CD4-positive, alpha-beta T cell treated with Interleukin-12 subunit alpha and Interleukin-12 subunit beta, for 1 hour (primary cell): Measurements from ENCODE around the gene BORCS5.

Source experiments
- DNase-seq: peaks from one replicate; pipeline ENCODE4 v3.0.0-alpha.2; 2020

BORCS5 gene

DNA sequence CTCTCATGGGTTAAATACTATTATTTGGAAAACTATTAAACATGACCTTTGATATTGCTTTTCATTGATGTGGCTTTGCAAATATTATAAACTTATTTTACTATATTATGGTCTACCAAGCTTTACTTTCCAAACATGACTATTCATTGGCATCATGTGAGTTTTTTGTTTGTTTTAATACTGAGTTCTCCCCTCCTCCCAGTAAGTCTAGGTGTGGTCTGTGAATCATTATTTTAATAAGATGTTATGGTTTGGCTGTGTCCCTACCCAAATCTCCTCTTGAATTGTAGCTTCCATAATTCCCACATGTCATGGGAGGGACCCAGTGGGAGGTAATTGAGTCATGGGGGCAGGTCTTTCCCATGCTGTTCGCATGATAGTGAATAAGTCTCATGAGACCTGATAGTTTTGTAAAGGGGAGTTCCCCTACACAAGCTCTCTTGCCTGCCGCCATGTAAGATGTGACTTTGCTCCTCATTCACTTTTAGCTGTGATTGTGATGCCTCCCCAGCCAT, 80.0 kb downstream of the BORCS5 start:
- no peak for DNase-seq

DNA sequence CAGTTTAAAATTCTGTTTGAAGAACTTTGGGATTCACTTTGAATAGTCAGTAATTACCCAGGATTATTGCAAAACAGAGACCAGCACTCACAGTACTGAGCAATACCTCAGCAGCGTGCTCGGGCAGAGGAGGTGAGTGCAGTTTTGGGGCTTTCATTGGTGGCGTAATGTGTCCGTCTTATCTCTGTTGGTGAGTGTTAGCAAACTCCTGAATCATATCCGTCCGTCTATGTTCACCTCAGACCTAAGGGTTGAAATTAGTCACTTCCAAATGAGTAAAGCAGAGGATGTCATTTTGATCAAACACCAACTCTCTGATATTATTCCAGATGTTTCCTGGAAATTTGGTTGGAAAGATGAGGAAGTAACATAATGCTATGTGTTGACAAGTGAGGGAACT, 82.8 kb downstream of the BORCS5 start:
- DNase-seq = peak; percentile 66

DNA sequence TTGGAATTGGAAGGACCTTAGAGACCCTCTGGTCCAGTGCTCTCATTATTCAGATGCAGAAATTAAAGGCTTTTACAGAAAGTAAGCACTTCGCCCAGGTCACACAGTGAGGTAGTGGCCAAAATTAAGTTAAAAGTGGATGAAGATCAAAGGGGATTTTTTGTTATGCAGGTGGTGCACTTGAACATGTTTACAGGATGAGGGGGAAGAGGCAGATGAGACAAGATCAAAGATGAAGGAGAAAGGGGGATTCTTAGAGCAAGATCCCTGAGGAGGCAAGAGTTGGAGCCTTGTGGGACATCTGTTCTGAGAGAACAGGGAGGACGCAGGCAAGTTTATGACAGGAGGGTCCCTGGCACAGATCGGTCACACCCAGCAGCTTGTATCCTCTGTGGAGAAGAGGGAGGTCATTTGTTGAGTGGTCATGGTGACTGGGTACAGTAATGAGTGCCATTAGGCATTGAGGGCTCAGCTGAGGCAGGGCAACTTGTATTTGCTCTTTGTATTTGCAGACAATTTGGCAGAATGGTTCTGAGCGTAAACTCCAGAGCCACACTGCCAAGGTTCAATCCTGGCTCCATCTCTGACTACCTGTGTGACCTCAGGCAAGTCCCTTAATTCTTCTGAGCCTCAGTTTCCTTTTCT, 84.0 kb downstream of the BORCS5 start:
- peak; percentile 16 for DNase-seq

DNA sequence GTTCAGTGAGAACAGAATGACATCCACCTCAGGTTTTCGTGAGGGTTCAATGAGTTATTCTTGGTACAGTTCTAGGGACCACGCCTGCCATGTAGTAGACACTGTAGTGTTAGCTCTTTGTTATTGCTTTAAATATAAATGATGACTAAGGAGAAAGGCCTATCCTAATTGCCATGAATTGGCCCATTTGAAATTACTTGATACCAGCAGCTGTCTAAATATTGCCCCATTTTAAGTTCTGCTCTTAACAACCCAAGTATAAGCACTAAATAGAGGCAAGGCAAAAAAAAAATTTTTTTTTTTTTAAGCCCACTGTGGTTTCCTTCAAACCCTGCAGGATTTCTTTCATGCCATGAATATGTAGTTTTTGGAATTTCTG, 84.5 kb downstream of the BORCS5 start:
- no peak for DNase-seq

DNA sequence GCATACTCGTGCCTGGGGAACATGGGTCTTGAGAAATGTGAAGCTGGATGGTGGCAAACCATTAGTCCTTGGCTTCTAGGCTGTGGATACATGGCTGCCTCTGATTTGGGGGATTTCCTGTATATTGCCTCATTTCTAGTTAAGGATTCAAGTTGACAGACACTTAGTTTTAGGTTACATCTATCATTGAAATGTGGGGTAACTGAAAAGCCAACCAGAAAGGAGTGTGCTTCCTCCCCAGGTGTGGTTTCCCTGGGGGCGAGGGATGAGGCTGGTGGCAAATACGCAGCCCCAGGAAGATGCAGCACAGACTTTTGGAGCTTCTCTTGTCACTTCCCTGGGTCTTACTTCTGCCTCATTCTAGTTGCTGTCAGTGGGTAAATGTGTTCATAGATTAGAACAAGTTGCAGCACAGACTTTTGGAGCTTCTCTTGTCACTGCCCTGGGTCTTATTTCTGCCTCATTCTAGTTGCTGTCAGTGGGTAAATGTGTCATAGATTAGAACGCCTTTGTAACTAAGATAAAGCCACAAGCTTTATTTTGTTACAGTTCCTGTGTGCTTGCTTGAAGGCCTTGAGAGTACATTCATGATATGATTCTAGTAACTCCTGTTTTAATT, 85.1 kb downstream of the BORCS5 start:
- peak; percentile 77 for DNase-seq

DNA sequence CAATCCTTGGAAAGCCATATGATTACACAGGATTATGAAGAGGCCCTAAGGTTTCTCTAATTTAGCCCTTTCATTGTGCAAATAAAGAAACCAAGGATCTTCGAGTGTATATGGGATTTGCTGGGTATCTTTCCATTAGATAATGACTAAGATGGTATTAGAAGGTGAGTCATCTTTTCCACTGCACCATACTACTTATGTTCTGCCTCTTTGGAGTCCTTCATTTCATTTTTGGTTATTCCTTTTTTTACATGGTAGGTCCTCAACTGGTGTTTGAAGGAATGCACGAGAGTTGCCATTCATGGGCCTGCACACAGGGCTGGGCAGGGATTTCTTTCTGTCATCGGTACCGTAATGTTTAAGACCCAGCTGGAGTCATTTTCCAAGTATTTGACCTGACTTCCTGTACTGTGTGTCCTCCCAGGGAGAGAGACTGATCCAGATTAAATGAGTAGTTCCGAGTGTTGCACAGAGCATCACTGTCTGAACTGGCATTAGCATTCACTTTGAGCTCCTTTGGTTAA, 85.7 kb downstream of the BORCS5 start:
- no peak for DNase-seq

DNA sequence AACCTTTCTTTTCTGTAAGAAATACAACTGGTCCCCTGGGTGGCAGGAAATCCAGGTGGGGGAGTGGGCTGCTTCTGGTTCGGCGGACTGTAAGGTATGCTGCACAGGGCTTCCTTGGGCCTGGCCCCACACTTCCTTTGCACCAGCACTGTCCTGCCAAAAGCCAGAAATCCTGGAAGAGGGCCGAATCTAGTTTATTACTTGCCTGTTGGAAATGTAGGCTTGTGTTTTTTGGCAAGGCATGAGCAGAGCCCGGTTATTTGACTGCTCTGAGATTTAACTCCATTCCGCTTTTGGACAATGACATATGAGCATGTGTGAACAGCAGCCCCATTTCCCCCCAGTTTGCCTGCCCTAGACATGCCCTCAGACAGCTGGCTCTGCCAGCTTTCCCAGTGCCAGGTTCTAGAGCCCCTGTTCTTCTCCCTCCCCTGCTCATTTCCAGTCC, 86.6 kb downstream of the BORCS5 start:
- DNase-seq = no peak

DNA sequence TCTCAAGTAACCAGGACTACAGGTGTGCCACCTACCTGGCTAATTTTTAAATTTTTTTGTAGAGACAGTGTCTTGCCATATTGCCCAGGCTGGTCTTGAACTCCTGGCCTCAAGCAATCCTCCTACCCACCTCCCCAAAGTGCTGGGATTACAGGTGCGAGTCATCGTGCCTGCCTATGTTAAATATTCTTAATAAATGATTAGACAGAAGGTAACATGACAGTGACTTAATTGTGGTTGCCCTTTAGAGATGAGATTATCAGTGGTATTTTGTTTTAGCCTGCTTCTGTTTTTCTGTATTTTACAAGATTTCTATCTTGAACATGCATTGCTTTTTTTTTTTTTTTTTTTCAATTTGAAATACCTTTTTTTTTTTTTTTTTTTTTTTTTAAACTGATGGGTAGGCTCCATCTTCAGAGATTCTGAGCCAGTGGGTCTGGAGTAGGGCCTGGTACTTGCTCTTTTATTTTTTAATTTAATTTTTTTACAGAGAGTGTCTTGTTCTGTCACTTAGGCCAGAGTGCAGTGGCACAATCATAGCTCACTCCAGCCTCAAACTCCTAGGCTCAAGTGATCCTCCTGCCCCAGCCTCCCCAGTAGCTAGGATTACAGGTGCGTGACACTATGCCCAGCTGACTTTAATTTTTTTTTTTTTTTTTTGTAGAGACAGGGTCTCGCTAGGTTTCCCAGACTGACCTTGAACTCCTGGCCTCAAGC, 88.4 kb downstream of the BORCS5 start:
- peak; percentile 31 for DNase-seq

DNA sequence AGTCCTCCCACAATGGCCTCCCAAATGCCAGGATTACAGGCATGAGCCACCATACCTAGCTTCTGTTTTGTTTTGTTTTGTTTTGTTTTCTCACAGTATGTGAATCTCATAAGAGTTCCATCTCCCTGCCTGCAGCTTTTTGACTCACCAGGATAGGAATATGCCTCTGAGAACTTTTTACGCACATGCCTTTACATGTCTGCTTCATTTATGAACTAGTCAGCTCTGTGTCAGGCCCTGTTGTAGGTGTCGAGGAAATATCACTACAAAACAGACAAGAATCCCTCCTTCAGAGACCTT, 89.0 kb downstream of the BORCS5 start:
- DNase-seq = no peak

DNA sequence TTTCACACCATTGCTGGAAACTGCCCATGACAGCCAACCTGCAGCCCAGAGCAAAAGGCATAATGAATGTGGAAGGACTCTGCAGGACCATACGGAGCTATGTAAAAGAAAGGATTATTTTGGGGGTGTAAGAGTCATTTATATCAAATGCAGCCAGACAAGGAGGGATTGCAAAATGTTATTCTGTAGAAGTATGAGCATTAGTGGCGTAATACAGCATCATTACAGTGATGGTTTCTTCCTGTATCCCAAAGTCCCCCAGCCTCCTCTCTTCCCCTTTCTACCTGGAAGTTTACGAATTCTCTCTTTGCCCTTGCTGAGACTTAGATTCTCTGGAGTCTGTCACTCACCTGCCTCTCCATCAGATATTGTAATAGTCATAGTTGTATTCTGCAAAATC, 89.9 kb downstream of the BORCS5 start:
- DNase-seq = no peak

DNA sequence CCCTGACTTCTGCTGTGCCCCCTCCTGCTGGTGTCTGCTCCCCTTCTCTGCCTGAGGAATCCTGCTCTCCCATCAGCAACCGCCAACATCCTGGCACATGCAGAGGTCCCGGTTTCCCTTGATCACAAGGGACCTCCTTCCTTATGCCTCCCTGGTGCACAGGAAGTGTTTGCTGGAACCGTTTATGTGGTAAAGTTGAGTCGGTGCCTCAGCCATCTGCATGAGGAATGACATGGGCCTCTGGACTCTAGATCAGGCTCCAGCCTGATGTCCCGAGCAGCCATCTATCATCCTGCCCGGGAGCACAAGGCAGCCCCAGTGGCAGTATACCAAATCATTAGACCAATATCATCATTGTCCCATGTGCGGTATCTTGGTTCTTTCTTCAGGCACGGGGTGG, 90.4 kb downstream of the BORCS5 start:
- DNase-seq = no peak

DNA sequence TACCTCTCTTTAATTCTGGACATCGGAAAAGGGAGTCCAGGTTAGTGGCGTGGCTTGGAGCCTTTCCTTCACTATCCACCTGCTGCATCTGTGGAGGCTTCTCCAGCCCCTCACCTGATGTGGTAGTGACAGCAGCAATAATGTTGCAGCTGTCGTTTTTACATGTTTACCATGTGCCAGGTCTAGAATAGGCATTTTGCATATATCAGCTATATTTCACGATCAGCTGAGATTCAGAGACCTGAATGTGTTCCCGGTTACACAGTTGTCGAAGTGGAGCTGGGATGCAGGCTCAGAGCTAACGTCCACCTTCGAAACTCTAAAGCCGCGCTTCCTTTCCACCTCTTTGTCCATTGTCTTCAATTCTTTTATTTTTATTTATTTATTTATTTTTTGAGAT, 91.0 kb downstream of the BORCS5 start:
- no peak for DNase-seq

DNA sequence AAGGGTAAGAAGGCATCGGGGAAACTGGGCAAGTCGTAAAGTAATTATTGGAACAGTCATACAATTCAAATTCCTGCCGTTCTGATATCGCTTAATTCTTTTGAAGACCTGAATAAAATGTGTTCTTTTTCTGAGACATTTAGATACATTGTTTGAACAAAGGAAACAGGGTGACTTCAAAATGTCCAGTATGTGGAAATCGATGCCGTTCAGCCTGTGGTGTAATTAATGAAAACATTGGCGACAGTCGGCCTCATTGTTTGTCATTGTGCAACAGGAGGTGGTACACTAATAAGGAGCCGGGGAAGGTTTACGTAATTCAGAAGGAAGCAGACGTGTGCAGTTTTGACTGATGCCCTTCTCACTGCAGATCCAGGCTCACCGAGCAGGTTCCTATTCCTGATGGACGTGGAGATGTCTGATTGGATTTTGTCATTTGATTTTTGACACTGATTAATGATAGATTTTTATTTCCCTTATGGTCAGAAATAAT, 92.7 kb downstream of the BORCS5 start:
- DNase-seq = no peak

DNA sequence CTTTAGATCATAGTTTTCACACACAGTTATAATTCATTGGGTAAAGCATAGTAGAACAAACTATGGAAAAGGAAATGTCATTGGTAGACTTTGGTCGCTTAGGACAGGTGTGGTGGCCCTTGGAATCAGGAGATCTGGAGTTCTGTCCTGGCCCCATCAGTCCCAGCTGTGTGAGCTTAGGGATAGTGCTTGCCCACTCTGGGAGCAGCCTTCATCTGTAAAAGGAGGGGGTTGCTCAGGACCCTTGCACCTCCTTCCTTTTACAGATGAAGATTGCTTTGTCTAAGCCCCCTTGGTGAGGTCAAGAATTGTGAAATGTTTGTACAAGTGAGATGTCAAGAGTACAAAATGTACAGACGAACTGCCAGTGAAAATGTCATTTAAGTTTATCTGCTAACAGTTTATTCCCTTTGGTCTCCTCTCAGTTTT, 93.2 kb downstream of the BORCS5 start:
- no peak for DNase-seq

DNA sequence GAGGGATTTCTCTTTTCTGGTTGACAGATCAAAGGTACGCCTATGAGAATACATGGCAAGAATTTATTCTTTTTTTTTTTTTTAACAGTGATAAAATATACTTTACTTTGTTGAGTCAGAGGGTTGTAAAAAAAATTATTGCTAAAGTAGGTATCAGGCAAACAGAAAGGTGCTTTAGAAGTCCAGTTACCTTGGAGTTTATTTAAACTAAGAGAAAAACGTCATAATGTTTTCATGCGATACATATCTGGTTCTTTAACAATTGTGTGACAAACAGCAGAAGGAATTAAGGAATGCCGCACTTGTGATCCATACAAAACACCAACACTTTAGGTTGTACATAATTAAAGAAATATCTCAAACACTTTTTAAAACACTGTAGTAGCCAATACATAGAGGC, 94.2 kb downstream of the BORCS5 start:
- no peak for DNase-seq

DNA sequence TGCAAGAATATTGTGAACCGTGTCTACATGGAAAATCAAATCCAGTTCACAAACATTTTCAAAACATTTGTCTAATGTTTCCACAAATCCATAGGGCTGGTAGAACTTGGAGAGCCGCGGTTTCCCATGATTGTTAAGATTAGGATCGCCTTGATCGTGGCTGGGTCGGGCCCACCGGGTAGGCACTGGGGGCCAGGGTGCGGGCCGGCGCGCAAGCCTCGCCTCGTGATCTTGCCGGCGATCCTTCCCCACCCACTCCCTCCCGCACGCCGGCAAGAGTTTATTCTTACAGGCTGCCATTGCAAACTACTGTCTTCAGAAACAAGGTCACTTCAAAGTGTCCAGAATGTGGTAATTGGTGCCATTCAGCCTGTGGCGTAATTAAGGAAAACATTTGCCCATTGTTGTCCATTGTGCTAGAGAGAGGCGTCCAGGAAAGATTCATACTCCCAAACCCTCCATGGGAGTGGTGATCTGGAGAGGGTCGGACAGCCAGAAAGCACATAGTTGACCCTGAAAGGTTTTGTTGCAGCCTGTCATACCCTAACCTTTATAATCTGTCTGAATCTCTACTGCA, 95.5 kb downstream of the BORCS5 start:
- no peak for DNase-seq

DNA sequence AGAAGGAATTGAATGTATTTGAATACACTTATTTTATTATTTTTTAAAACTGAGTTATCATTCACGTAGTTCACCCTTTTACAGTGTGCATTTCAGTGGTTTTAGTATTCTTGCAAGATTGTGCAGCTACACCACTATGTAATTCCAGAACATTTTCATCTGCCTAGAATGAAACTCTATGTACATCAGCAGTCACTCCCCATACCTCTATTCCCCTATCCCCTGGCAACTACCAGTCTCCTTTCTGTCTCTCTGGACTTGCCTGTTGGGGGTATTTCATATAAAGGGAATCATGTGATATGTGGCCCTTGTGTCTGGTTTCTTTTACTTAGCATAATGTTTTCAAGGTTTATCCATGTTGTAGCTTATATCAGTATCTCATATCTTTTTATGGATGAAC, 96.8 kb downstream of the BORCS5 start:
- DNase-seq = no peak

DNA sequence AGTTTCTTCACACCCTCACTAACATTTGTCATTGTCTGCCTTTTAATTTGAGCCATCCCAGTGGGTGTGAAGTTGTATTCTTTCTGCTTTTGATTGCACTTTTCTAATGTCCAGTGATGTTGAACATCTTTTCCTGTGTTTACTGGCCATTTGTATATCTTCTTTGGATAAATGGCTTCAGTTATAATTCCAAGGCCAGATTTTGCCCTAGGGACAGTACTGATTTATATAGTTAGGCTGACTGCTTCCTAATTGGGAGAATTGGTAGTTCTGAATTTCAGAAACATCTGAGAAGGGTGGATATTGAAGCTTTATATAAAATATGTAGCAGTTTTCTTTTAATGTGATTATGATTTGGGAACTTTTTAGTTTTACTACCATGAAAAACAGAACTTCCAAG, 97.4 kb downstream of the BORCS5 start:
- no peak for DNase-seq

DNA sequence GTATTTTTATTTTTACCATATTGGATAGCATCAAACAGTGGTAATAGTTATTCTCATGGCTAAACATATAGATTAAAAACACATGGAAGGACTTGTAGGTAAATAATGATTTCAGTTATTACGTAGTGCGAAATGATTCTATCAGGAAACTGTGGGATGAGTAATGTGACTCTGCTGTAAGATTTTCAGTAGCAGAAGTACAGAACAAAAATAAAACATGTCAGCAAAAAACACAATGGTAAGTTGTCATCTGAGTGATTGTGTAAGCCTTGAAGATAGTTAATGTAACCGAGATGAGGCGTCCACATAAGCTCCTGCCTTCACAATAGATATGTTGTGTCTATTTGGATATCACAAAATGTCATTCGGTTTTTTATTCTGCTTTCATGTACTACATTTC, 99.8 kb downstream of the BORCS5 start:
- peak; percentile 58 for DNase-seq

DNA sequence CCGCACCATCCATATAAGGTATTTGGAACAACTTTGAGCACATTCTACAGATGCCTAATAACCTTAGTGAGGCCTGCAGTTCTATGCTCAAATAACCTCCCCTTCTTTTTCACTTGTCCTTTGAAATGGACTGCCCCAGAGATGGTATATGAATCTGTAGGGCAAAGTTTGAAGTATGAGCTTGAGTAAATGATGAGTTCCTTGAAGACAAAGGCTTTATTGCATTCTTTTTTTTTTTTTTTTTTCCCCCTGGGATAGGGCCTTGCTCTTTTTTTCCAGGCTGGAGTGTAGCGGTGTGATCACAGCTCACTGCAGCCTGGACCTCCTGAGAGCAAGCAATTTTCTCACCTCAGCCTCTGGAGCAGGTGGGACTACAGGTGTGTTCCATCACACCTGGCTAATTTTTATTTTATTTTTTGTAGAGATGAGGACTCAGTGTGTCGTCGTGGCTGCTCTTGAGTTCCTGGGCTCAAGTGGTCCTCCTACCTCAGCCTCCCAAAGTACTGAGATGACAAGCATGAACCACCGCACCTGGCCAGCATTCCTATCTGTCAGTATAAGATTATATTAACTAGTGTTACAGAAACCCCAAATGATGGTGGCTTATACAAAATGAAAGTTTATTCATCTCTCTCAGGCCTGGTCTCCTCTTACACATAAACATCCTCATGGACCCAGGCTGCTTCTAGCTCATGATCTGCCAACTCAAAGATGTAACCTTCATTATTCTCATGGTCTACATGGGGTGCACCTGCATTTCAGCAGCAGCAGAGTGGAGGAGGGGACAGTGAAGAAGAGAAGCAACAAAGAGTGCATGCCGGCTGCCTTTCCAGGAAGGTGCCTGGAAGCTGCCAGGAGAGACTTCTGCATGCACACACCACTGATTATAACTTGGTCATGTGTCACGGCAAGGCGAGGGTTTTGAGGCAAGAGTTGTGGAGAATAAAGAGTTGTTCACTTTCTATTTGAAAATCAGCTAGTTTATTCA, 104.4 kb downstream of the BORCS5 start:
- DNase-seq = no peak

DNA sequence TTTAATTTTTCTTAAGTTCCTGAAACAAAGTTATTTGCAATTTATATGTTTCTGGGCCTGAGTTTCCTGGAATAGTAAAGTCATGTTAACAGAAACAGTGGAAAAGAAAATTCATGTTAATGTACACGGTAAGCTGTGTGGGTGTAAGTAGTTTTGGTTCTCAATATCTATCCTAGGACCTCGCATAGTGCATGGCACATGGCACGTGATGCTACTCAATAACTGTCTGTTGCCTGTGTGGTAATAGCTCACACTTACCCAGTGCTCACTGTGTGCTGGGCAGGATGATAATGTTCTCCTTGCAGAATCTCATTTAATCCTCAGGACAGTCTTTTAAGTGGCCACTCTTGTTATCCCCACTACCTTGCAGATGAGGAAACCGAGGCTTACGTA, 105.0 kb downstream of the BORCS5 start:
- no peak for DNase-seq

DNA sequence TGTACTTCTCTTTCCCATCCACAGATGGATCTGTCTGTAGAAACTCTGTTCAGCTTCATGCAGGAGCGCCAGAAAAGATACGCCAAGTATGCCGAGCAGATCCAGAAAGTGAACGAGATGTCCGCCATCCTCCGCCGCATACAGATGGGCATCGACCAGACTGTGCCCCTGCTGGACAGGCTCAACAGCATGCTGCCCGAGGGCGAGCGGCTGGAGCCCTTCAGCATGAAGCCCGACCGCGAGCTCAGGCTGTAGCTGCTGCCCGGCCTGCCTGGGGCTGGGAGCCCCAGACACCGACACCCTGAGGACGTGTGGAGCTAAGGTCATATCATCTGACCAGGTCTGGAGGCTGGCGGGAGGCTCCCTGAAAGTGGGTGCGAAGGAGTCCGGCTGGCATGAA, 108.6 kb downstream of the BORCS5 start:
- DNase-seq = no peak
